ENCODE data around the gene SFXN2.
"Not testable (repeated sequence)": the region's sequence is repeated elsewhere in the genome, so short reads cannot be mapped to it uniquely, and the experiment has no call there.

Gene SFXN2, protein sequence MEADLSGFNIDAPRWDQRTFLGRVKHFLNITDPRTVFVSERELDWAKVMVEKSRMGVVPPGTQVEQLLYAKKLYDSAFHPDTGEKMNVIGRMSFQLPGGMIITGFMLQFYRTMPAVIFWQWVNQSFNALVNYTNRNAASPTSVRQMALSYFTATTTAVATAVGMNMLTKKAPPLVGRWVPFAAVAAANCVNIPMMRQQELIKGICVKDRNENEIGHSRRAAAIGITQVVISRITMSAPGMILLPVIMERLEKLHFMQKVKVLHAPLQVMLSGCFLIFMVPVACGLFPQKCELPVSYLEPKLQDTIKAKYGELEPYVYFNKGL

GRCh38 chr10:102714621-102715455 is at the start of gene SFXN2:
Gene SFXN2 (plus strand): TSS chr10:102714636. CDS start chr10:102726637, 12,001 bp downstream.
- DNase-seq (ENCODE audit: low spot score) = no peak

GRCh38 chr10:102665904-102666509 is 48.4 kb upstream of the SFXN2 start:
- no peak for DNase-seq (ENCODE audit: low spot score)

GRCh38 chr10:102667411-102667810 is 47.0 kb upstream of the SFXN2 start:
- not testable (repeated sequence) for DNase-seq (ENCODE audit: low spot score)

- no peak for DNase-seq (ENCODE audit: low spot score)
Measured at GRCh38 chr10:102668326-102669107, 45.9 kb upstream of the SFXN2 start.

DNA sequence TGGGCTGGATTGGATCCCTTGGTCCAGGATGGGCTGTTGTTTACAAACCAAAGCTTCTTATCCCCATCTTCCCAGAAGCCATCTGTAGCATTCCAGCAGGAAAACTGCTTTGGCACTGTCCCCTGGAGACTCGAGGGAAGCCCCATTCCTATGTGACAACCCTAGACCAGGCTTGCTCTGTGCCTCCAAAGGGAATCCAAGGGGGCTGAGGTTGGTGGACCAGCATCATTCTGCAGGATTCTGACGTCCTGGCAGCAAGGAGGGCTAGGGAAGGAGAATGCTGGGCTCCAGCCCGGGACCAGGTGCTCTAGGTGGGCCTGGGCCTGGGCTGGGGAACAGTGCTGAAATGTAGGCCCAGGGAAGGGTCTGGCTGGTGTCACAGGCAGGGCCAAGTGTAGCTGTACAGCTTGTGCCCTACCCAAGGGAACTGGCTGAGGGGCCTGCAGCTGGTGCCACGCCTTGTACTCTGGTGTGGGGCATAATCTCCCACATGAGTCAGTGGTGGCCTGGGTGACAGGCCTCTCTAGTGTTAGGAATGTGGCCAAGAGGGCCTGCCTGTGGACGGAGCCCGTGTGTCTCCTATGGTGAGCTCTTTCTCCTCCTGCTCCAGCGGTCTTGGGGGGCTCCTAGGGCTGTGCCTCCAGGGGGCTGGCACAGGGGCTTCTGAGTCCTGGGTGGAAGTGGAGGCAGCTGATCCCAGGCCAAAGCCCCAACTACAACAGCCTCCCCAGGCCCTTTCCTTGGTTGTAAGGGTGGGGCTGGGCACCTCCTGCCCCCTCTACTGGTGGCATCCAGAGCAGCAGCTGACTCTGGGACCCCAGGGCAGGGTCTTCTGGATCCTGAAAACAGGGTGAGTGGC is 45.0 kb upstream of the SFXN2 start:
- no peak for DNase-seq (ENCODE audit: low spot score)

GRCh38 chr10:102670065-102670670 is 44.3 kb upstream of the SFXN2 start:
- DNase-seq (ENCODE audit: low spot score) = no peak

- no peak for DNase-seq (ENCODE audit: low spot score)
Measured at GRCh38 chr10:102670871-102671434, 43.5 kb upstream of the SFXN2 start.

GRCh38 chr10:102673236-102673818 is 41.1 kb upstream of the SFXN2 start:
- DNase-seq (ENCODE audit: low spot score) = no peak

DNA sequence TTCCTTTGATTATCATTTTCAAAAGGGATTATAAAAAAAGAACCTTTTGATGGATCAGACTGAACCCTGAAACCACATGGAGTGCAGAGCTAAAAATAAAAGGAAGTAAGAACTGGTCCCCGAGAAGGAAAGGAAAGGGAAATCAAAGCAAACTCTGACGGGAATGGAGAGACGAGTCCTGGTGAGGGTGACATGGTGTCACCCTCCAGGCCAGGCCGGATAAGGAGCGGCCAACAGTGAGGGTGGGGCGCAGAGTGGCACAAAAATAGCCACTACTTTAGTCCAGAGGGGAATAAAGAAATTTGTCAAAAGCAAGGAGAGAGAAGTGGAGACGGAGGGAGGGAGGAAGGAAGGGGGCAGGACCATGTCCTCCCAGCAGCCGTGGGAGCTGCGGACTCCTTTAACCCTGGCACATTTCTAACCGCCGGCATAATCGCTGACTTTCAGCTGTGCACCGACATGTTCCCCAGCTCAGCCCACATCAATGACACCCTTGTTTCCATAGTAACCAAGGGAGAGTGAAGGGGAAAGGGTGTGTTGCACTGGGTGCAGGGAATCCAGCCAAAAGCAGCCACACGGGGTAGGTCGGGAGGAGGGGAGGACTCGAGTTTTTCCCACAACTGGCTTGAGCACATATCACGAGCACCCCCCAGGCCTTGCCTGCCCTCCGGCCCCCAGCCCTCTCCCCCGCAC is 40.5 kb upstream of the SFXN2 start:
- no peak for DNase-seq (ENCODE audit: low spot score)

GRCh38 chr10:102674566-102674965 is 39.9 kb upstream of the SFXN2 start:
- DNase-seq (ENCODE audit: low spot score) = no peak

- no peak for DNase-seq (ENCODE audit: low spot score)
Measured at GRCh38 chr10:102675011-102675665, 39.3 kb upstream of the SFXN2 start.

GRCh38 chr10:102675666-102676533 is 38.5 kb upstream of the SFXN2 start:
- no peak for DNase-seq (ENCODE audit: low spot score)

DNA sequence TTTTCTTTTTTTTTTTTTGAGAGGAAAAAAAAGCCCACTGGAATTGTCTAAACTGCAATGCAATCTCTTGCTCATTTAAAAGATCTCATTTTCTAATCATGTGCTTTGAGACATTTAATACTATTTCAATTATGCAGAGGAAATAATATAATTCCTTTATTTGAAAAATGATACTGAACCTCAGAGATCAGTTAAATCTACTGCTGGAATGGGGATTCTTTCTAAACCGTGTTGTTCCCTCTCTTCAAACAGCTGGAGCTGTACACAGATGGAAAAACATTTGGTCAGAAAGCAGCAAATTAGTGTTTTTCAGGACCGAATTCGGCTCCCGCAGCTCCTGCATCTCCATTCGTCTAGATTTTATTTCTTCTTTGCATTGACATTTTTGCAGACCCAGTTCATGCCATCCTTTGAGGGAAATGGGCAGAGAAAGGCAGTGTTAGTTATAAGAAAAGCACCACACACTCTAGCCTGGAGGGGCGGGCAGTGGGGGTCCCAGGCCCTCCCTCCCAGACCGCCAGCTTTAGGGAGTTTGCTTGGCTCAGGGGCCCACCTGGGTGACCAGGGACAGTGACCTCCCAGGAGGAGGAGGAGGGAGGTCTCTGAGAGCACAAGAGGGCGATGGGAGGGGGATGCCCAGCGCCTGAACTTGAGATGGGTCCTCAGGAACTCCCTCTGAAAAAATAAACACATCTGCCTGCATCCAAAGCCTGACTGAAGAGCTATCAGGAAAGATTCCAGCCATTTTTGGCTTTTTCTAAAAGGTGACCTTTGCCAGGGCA is 37.7 kb upstream of the SFXN2 start:
- DNase-seq (ENCODE audit: low spot score) = no peak

- DNase-seq (ENCODE audit: low spot score) = no peak
Measured at GRCh38 chr10:102677331-102678067, 36.9 kb upstream of the SFXN2 start.

DNA sequence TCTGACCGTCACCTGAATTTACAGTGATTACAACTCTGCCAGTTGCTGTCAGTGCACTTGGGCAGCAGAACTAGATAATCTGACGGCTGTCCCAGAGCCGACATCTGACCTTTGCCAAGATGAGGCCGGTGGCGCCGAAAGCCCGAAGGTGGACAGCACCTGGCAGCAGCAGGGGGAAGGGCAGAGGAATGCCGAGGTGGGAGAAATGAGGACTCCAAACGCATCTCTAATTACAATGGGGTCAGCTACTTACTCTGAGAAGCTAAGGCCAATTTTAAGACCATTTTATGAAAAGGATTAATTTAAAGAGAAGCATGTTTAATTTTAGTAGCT is 36.4 kb upstream of the SFXN2 start:
- no peak for DNase-seq (ENCODE audit: low spot score)

GRCh38 chr10:102678842-102679289 is 35.6 kb upstream of the SFXN2 start:
- no peak for DNase-seq (ENCODE audit: low spot score)
